Nephron progenitor cell (in vitro differentiated cells): ENCODE data around the gene GMPPA.

ENCODE experiments used
- DNase-seq: peaks from one replicate; pipeline ENCODE4 v3.0.0; 2021
- H3K27ac Mint-ChIP-seq: 2 replicates; pipeline ENCODE4 v1.8.0; 2021; ENCODE audit warnings: mild to moderate bottlenecking, moderate library complexity, mixed read lengths
- H3K27me3 Mint-ChIP-seq: 2 replicates; pipeline ENCODE4 v1.8.0; 2021; ENCODE audit warnings: mild to moderate bottlenecking, low read depth, mixed read lengths; ENCODE audit not compliant: poor library complexity
- H3K36me3 Mint-ChIP-seq: 2 replicates; pipeline ENCODE4 v1.8.0; 2021; ENCODE audit warnings: low read depth, mixed read lengths
- H3K4me1 Mint-ChIP-seq: 2 replicates; pipeline ENCODE4 v1.8.0; 2021; ENCODE audit warnings: mixed read lengths
- H3K4me3 Mint-ChIP-seq: 2 replicates; pipeline ENCODE4 v1.8.0; 2021; ENCODE audit warnings: mild to moderate bottlenecking, moderate library complexity, mixed read lengths
- H3K9me3 Mint-ChIP-seq: 2 replicates; pipeline ENCODE4 v1.8.0; 2021; ENCODE audit warnings: mild to moderate bottlenecking, moderate library complexity, mixed read lengths
- CTCF ChIP-seq: fragments of 200-600 bp; sonication (generic); IDR thresholded peaks from 2 replicates; pipeline ENCODE4 v1.5.0; 2021; ENCODE audit warnings: antibody characterized with exemption

Gene GMPPA

GRCh38 chr2:219533930-219534661, 35.4 kb downstream of the GMPPA start:
- DNase-seq = no peak
- no peak for TF ChIP-seq CTCF
- Mint-ChIP-seq H3K4me1 (peaks cover 52% of the 10 kb centered on the region), H3K4me3 (no peak overlapping the region), H3K27me3 (peaks cover 34% of the 10 kb centered on the region), H3K27ac (no peak overlapping the region), H3K36me3 (no peaks in the 10 kb centered on the region), H3K9me3 (no peaks in the 10 kb centered on the region)

- H3K27me3 Mint-ChIP-seq = peaks cover 10% of the 10 kb centered on the region
- H3K27ac Mint-ChIP-seq = no peak overlapping the region
- H3K9me3 Mint-ChIP-seq = no peaks in the 10 kb centered on the region
- no peak for DNase-seq
- no peak for TF ChIP-seq CTCF
- no peak overlapping the region for H3K4me3 Mint-ChIP-seq
- peaks cover 40% of the 10 kb centered on the region for H3K4me1 Mint-ChIP-seq
- H3K36me3 Mint-ChIP-seq = peaks cover 6% of the 10 kb centered on the region
Measured at GRCh38 chr2:219536425-219536824, 37.7 kb downstream of the GMPPA start.

- peaks cover 40% of the 10 kb centered on the region for H3K4me1 Mint-ChIP-seq
- peaks cover 6% of the 10 kb centered on the region for H3K36me3 Mint-ChIP-seq
- peaks cover 11% of the 10 kb centered on the region for H3K27me3 Mint-ChIP-seq
- H3K27ac Mint-ChIP-seq = peak overlapping the region; percentile 83
- no peak for DNase-seq
- no peak overlapping the region for H3K4me3 Mint-ChIP-seq
- no peak for TF ChIP-seq CTCF
- no peaks in the 10 kb centered on the region for H3K9me3 Mint-ChIP-seq
Measured at GRCh38 chr2:219536967-219537366, 38.3 kb downstream of the GMPPA start.

- DNase-seq = no peak
Measured at GRCh38 chr2:219537657-219538488, 39.2 kb downstream of the GMPPA start.

GRCh38 chr2:219538504-219538951, 39.8 kb downstream of the GMPPA start:
- H3K4me3 Mint-ChIP-seq = no peak overlapping the region
- H3K9me3 Mint-ChIP-seq = no peaks in the 10 kb centered on the region
- H3K4me1 Mint-ChIP-seq = peaks cover 51% of the 10 kb centered on the region
- H3K27ac Mint-ChIP-seq = no peak overlapping the region
- TF ChIP-seq CTCF = no peak
- H3K27me3 Mint-ChIP-seq = peaks cover 12% of the 10 kb centered on the region
- H3K36me3 Mint-ChIP-seq = peaks cover 6% of the 10 kb centered on the region
- no peak for DNase-seq

More at GRCh38 chr2:219537657-219538488, 39.2 kb downstream of the GMPPA start:
- Mint-ChIP-seq H3K4me1 (peaks cover 49% of the 10 kb centered on the region), H3K36me3 (peaks cover 6% of the 10 kb centered on the region), H3K27ac (no peak overlapping the region), H3K27me3 (peaks cover 16% of the 10 kb centered on the region), H3K9me3 (no peaks in the 10 kb centered on the region), H3K4me3 (no peak overlapping the region)
- TF ChIP-seq CTCF = no peak
